Measurements from ENCODE around the gene AMBP.

The AMBP gene

GRCh38 chr9:114059047-114059803 lies 18.9 kb downstream of the AMBP start:
- Histone ChIP-seq H3K4me2 (ENCODE audit: insufficient read depth, low read length) (no peak overlapping the region), H3K27ac (ENCODE audit: low read length) (no peak overlapping the region), H3K9me3 (ENCODE audit: insufficient read depth, low read length, severe bottlenecking) (no peaks in the 10 kb centered on the region), H3K9ac (ENCODE audit: low read depth, low read length) (no peak overlapping the region), H3K36me3 (ENCODE audit: insufficient read depth, low read length) (no peaks in the 10 kb centered on the region), H3K27me3 (ENCODE audit: insufficient read depth, low read length, poor library complexity) (no peaks in the 10 kb centered on the region), H4K20me1 (ENCODE audit: insufficient read depth, low read length) (no peaks in the 10 kb centered on the region), H2AFZ (ENCODE audit: low read depth, low read length) (no peak overlapping the region), H3K4me3 (ENCODE audit: low read depth in 1 of 2, low read length in 2 of 2) (no peak overlapping the region), H3K79me2 (ENCODE audit: insufficient read depth, low read length) (no peaks in the 10 kb centered on the region), H3K4me1 (ENCODE audit: insufficient read depth, low read length) (no peaks in the 10 kb centered on the region)
- ATAC-seq (ENCODE audit: insufficient read depth, low read depth): no peak
- no peak for DNase-seq
- no peak for TF ChIP-seq EZH2 (IDR thresholded peaks at IDR 0.05; ENCODE audit: borderline replicate concordance, low read depth, low read length, severe bottlenecking)
- TF ChIP-seq, protein P1, sequence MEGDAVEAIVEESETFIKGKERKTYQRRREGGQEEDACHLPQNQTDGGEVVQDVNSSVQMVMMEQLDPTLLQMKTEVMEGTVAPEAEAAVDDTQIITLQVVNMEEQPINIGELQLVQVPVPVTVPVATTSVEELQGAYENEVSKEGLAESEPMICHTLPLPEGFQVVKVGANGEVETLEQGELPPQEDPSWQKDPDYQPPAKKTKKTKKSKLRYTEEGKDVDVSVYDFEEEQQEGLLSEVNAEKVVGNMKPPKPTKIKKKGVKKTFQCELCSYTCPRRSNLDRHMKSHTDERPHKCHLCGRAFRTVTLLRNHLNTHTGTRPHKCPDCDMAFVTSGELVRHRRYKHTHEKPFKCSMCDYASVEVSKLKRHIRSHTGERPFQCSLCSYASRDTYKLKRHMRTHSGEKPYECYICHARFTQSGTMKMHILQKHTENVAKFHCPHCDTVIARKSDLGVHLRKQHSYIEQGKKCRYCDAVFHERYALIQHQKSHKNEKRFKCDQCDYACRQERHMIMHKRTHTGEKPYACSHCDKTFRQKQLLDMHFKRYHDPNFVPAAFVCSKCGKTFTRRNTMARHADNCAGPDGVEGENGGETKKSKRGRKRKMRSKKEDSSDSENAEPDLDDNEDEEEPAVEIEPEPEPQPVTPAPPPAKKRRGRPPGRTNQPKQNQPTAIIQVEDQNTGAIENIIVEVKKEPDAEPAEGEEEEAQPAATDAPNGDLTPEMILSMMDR (IDR thresholded peaks at IDR 0.05; ENCODE audit: borderline replicate concordance, extremely low read depth, low read length, poor library complexity, severe bottlenecking): no peak

DNA sequence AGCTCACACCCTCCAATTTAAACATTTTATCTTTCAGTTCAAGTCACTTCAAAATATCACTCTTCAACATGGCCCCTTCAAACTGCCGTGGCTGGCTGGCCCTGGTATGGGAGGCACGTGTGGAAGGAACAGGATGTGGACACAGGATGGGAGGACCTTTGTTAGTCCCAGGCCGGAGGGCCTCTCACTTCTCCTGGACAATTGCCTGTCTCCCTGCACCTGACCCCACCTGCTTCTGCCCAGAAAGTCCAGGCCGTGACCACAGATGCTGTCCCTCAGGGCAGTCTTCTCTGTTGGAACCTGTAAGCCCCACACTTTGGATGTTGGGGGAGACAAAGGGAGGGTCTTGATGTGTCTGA lies 19.4 kb downstream of the AMBP start:
- no peaks in the 10 kb centered on the region for H3K4me1 ChIP-seq (ENCODE audit: insufficient read depth, low read length)
- ATAC-seq (ENCODE audit: insufficient read depth, low read depth): no peak
- H3K4me3 ChIP-seq (ENCODE audit: low read depth in 1 of 2, low read length in 2 of 2): no peak overlapping the region
- no peak overlapping the region for H3K9ac ChIP-seq (ENCODE audit: low read depth, low read length)
- no peak overlapping the region for H3K27ac ChIP-seq (ENCODE audit: low read length)
- DNase-seq: no peak
- H4K20me1 ChIP-seq (ENCODE audit: insufficient read depth, low read length): no peaks in the 10 kb centered on the region
- no peaks in the 10 kb centered on the region for H3K9me3 ChIP-seq (ENCODE audit: insufficient read depth, low read length, severe bottlenecking)
- H3K36me3 ChIP-seq (ENCODE audit: insufficient read depth, low read length): no peaks in the 10 kb centered on the region
- no peak overlapping the region for H3K4me2 ChIP-seq (ENCODE audit: insufficient read depth, low read length)
- no peaks in the 10 kb centered on the region for H3K27me3 ChIP-seq (ENCODE audit: insufficient read depth, low read length, poor library complexity)
- TF ChIP-seq, protein P1 (IDR thresholded peaks at IDR 0.05; ENCODE audit: borderline replicate concordance, extremely low read depth, low read length, poor library complexity, severe bottlenecking): no peak
- no peak for TF ChIP-seq EZH2 (IDR thresholded peaks at IDR 0.05; ENCODE audit: borderline replicate concordance, low read depth, low read length, severe bottlenecking)
- no peak overlapping the region for H2AFZ ChIP-seq (ENCODE audit: low read depth, low read length)
- H3K79me2 ChIP-seq (ENCODE audit: insufficient read depth, low read length): no peaks in the 10 kb centered on the region

DNA sequence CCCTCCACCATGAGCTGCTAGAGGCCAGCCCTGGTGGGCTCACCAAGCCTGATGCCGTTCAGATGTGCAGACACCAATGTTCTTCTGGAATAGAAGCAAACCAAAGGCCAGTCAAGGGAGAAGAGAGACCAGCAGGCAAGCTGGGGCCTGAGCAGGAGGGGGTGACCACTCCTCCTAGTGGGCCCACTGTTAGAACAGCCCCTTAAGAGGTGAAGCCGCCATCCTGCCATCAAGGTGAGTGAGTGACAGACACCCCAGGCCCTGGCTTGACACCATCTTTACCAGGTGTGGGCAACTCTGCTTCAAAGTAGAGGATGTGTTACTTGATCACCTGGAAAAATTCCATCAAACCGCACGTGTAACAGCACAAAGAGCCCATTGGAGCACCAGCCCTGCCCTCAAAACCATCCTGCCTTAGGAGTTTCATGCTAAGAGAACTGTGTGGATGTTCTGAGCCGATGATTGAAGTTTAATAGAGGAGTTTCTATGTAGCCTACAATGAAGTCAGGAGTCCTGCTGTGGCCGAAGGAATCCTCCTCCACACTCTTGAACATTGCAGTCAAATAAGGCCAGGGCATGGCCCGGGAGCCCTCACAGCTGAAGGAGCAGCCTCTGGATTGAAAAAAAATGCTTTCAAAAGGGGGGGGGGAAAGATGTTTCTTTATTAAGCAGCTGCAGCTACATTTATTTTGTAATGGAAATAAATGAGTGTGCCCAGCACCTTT lies 20.8 kb downstream of the AMBP start:
- Histone ChIP-seq H3K4me3 (ENCODE audit: low read depth in 1 of 2, low read length in 2 of 2) (no peak overlapping the region), H3K4me1 (ENCODE audit: insufficient read depth, low read length) (no peaks in the 10 kb centered on the region), H3K9ac (ENCODE audit: low read depth, low read length) (no peak overlapping the region), H2AFZ (ENCODE audit: low read depth, low read length) (no peak overlapping the region), H3K9me3 (ENCODE audit: insufficient read depth, low read length, severe bottlenecking) (no peaks in the 10 kb centered on the region), H3K36me3 (ENCODE audit: insufficient read depth, low read length) (no peaks in the 10 kb centered on the region), H3K27me3 (ENCODE audit: insufficient read depth, low read length, poor library complexity) (no peaks in the 10 kb centered on the region), H3K27ac (ENCODE audit: low read length) (no peak overlapping the region), H3K79me2 (ENCODE audit: insufficient read depth, low read length) (no peaks in the 10 kb centered on the region), H3K4me2 (ENCODE audit: insufficient read depth, low read length) (no peak overlapping the region), H4K20me1 (ENCODE audit: insufficient read depth, low read length) (no peaks in the 10 kb centered on the region)
- ATAC-seq (ENCODE audit: insufficient read depth, low read depth): no peak
- no peak for DNase-seq
- TF ChIP-seq, protein P1 (IDR thresholded peaks at IDR 0.05; ENCODE audit: borderline replicate concordance, extremely low read depth, low read length, poor library complexity, severe bottlenecking): no peak
- no peak for TF ChIP-seq EZH2 (IDR thresholded peaks at IDR 0.05; ENCODE audit: borderline replicate concordance, low read depth, low read length, severe bottlenecking)

Measured in DND-41 (cell line).